ENCODE results near the gene ZCCHC14. TPM values are rescaled to one million over a fixed set of nuclear protein-coding genes. Genes with fewer than 3 reads are reported as not detected.
A peak's percentile ranks its signal among the peaks of the same experiment; 100 is the strongest.
"Not testable (repeated sequence)": the region's sequence is repeated elsewhere in the genome, so short reads cannot be mapped to it uniquely, and the experiment has no call there.

Gene ZCCHC14
- polyA plus RNA-seq, 1 donor (not counting 4 experiments of a cell fraction or from before 2014, with no cell fraction given), result 3.6 TPM

GRCh38 chr16:87486282-87486681 lies 6.5 kb downstream of the ZCCHC14 start:
- Histone ChIP-seq H3K27me3 (ENCODE audit: control insufficient read depth, extremely low read depth, insufficient read depth, low read length) (no peaks in the 10 kb centered on the region), H3K9me1 (ENCODE audit: control insufficient read depth, extremely low read depth, insufficient read depth, low read length) (peaks cover 4% of the 10 kb centered on the region), H3K27ac (ENCODE audit: control insufficient read depth, insufficient read depth, low read length) (peak overlapping the region; percentile 61), H3K4me1 (ENCODE audit: control insufficient read depth, extremely low read depth, insufficient read depth, low read length) (peaks cover 65% of the 10 kb centered on the region), H3K4me3 (ENCODE audit: control insufficient read depth in 2 of 3, extremely low read depth in 1 of 3, insufficient read depth in 2 of 3, low read depth in 1 of 3, low read length in 3 of 3) (no peak overlapping the region), H3K4me2 (ENCODE audit: control insufficient read depth, extremely low read depth, insufficient read depth, low read depth, low read length) (no peak overlapping the region), H3K36me3 (ENCODE audit: control insufficient read depth in 2 of 2, extremely low read depth in 1 of 2, insufficient read depth in 2 of 2, low read length in 2 of 2) (no peaks in the 10 kb centered on the region), H4K20me1 (ENCODE audit: control insufficient read depth, extremely low read depth, insufficient read depth, low read length) (peaks cover 7% of the 10 kb centered on the region), H2AFZ (ENCODE audit: control insufficient read depth, low read length) (no peak overlapping the region), H3K9ac (ENCODE audit: control insufficient read depth, extremely low read depth, insufficient read depth, low read length) (peak overlapping the region; percentile 22), H3K79me2 (ENCODE audit: control insufficient read depth, insufficient read depth, low read length) (peaks cover 67% of the 10 kb centered on the region), H3K9me3 (ENCODE audit: control insufficient read depth, low read depth, low read length) (no peaks in the 10 kb centered on the region)
- no peak for TF ChIP-seq EZH2 (IDR thresholded peaks at IDR 0.05; ENCODE audit: low read length)
- TF ChIP-seq, protein P1, sequence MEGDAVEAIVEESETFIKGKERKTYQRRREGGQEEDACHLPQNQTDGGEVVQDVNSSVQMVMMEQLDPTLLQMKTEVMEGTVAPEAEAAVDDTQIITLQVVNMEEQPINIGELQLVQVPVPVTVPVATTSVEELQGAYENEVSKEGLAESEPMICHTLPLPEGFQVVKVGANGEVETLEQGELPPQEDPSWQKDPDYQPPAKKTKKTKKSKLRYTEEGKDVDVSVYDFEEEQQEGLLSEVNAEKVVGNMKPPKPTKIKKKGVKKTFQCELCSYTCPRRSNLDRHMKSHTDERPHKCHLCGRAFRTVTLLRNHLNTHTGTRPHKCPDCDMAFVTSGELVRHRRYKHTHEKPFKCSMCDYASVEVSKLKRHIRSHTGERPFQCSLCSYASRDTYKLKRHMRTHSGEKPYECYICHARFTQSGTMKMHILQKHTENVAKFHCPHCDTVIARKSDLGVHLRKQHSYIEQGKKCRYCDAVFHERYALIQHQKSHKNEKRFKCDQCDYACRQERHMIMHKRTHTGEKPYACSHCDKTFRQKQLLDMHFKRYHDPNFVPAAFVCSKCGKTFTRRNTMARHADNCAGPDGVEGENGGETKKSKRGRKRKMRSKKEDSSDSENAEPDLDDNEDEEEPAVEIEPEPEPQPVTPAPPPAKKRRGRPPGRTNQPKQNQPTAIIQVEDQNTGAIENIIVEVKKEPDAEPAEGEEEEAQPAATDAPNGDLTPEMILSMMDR (optimal IDR thresholded peaks at IDR 0.05 in 1 of 3, IDR thresholded peaks at IDR 0.05 in 1 of 3, conservative IDR thresholded peaks at IDR 0.05 in 1 of 3; ENCODE audit: extremely low read depth in 1 of 3, insufficient read depth in 2 of 3, low read length in 3 of 3), result no peak
- DNase-seq (ENCODE audit: low read depth, low spot score), result no peak
- no peak for FAIRE-seq
- dilution Hi-C loops (cut with MboI; ENCODE audit: extremely low pct_ligation_motif_present, low sequenced_read_pairs), result no loop called here

DNA sequence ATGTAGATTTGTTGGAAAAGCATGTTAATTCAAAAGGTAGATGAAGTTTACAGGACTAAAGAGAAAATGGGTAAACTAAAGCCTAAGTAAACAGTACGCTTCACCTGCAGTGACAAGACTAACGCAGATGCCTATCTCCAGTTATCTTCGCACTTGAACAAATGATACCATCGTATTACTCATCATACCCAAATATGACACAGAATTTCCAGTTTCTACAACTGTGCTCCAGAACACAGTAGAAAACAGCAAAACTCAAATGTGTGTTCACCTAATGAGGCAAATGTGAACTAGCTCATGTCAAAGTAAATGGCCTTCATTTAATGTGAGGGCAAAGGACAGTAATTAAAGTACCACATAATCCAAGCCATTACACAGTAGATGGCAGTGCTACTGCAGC lies 7.0 kb downstream of the ZCCHC14 start:
- H3K4me1 ChIP-seq (ENCODE audit: control insufficient read depth, extremely low read depth, insufficient read depth, low read length), result peaks cover 64% of the 10 kb centered on the region
- H3K9ac ChIP-seq (ENCODE audit: control insufficient read depth, extremely low read depth, insufficient read depth, low read length); H3K9me1 ChIP-seq (ENCODE audit: control insufficient read depth, extremely low read depth, insufficient read depth, low read length); H3K27me3 ChIP-seq (ENCODE audit: control insufficient read depth, extremely low read depth, insufficient read depth, low read length); H3K4me3 ChIP-seq (ENCODE audit: control insufficient read depth in 2 of 3, extremely low read depth in 1 of 3, insufficient read depth in 2 of 3, low read depth in 1 of 3, low read length in 3 of 3); H2AFZ ChIP-seq (ENCODE audit: control insufficient read depth, low read length); dilution Hi-C loops (cut with MboI; ENCODE audit: extremely low pct_ligation_motif_present, low sequenced_read_pairs); H3K36me3 ChIP-seq (ENCODE audit: control insufficient read depth in 2 of 2, extremely low read depth in 1 of 2, insufficient read depth in 2 of 2, low read length in 2 of 2); FAIRE-seq; DNase-seq (ENCODE audit: low read depth, low spot score); H3K9me3 ChIP-seq (ENCODE audit: control insufficient read depth, low read depth, low read length); H4K20me1 ChIP-seq (ENCODE audit: control insufficient read depth, extremely low read depth, insufficient read depth, low read length): not testable (repeated sequence)
- H3K27ac ChIP-seq (ENCODE audit: control insufficient read depth, insufficient read depth, low read length), result peak overlapping the region; percentile 61
- H3K4me2 ChIP-seq (ENCODE audit: control insufficient read depth, extremely low read depth, insufficient read depth, low read depth, low read length), result peak overlapping the region; percentile 84
- peaks cover 64% of the 10 kb centered on the region for H3K79me2 ChIP-seq (ENCODE audit: control insufficient read depth, insufficient read depth, low read length)

Measured in keratinocyte (primary cell).